ENCODE data around the gene FXYD2.

GRCh38 chr11:117793583-117793982 is 31.0 kb downstream of the FXYD2 start:
- no peak for TF ChIP-seq CTCF (IDR thresholded peaks at IDR 0.05; ENCODE audit: control extremely low read depth in 1 of 3, insufficient read depth in 1 of 3, low read depth in 1 of 3, low read length in 3 of 3)
- no peak for TF ChIP-seq POLR2AphosphoS5 (IDR thresholded peaks at IDR 0.05; ENCODE audit: low read depth, low read length)
- TF ChIP-seq CEBPB (IDR thresholded peaks at IDR 0.05; ENCODE audit: low read depth, low read length): no peak
- TF ChIP-seq USF2 (IDR thresholded peaks at IDR 0.05; ENCODE audit: low read length): no peak
- no peak for TF ChIP-seq SIN3A (conservative IDR thresholded peaks at IDR 0.05 in 1 of 2, IDR thresholded peaks at IDR 0.05 in 1 of 2; ENCODE audit: low read depth in 1 of 2, low read length in 2 of 2)
- TF ChIP-seq POLR2A (IDR thresholded peaks at IDR 0.05; ENCODE audit: control extremely low read depth in 1 of 2, low read depth in 2 of 2, low read length in 2 of 2): no peak
- TF ChIP-seq EP300 (IDR thresholded peaks at IDR 0.05; ENCODE audit: borderline replicate concordance in 1 of 2, low read depth in 2 of 2, low read length in 2 of 2): no peak
- no peak for TF ChIP-seq TEAD4 (IDR thresholded peaks at IDR 0.05; ENCODE audit: low read depth, low read length)
- no peak for TF ChIP-seq CHD2 (IDR thresholded peaks at IDR 0.05; ENCODE audit: low read length)
- no peak for TF ChIP-seq RAD21 (IDR thresholded peaks at IDR 0.05 in 1 of 2, conservative IDR thresholded peaks at IDR 0.05 in 1 of 2; ENCODE audit: low read depth in 2 of 2, low read length in 2 of 2)
- no peak for TF ChIP-seq JUND (IDR thresholded peaks at IDR 0.05; ENCODE audit: low read length)
- TF ChIP-seq TAF1 (IDR thresholded peaks at IDR 0.05; ENCODE audit: low read depth, low read length): no peak
- TF ChIP-seq ATF2 (IDR thresholded peaks at IDR 0.05; ENCODE audit: low read length): no peak
- TF ChIP-seq EGR1 (IDR thresholded peaks at IDR 0.05; ENCODE audit: borderline replicate concordance, low read depth, low read length): no peak
